K562 (cell line): ENCODE data around the gene PRRC2B. TPM values are rescaled to one million over a fixed set of nuclear protein-coding genes. Genes with fewer than 3 reads are reported as not detected.

Experiments
- DPF2 ChIP-seq: fragments of 450-650 bp; IDR thresholded peaks from 2 replicates; pipeline ENCODE4 v1.6.1; 2016
- KLF10 ChIP-seq: fragments of 250-450 bp; sonication (Bioruptor Pico); IDR thresholded peaks from 2 replicates; pipeline ENCODE4 v1.6.1; 2021; ENCODE audit warnings: matching md5 sums
- MED1 ChIP-seq: sonication (generic); formaldehyde crosslinking; IDR thresholded peaks from 2 replicates; pipeline ENCODE4 v1.8.1; 2023; ENCODE audit warnings: missing genetic modification reagents, borderline replicate concordance
- NR2F6 ChIP-seq: fragments of 450-650 bp; formaldehyde crosslinking; IDR thresholded peaks from 2 replicates; pipeline ENCODE4 v1.4.0; 2020; ENCODE audit warnings: mild to moderate bottlenecking
- PCBP1 ChIP-seq: fragments of 200-400 bp; formaldehyde crosslinking; IDR thresholded peaks from 2 replicates; pipeline ENCODE4 v1.6.1; 2018; ENCODE audit warnings: mild to moderate bottlenecking, low read depth, low read length; ENCODE audit not compliant: poor library complexity, severe bottlenecking
- SIN3A ChIP-seq, 2 experiments: fragments of 150-350 bp in 1 of 2; IDR thresholded peaks; 2 replicates each; pipeline ENCODE4 v1.6.1; 2011 to 2016; ENCODE audit warnings: borderline replicate concordance in 2 of 2, low read depth in 2 of 2, low read length in 2 of 2, mild to moderate bottlenecking in 2 of 2, moderate library complexity in 2 of 2; ENCODE audit not compliant: control insufficient read depth in 1 of 2
- SIX5 ChIP-seq, 2 experiments: IDR thresholded peaks; 2 replicates each; pipeline ENCODE4 v1.6.1; 2011; ENCODE audit warnings: low read length in 2 of 2, borderline replicate concordance in 1 of 2, low read depth in 1 of 2, mild to moderate bottlenecking in 1 of 2, moderate library complexity in 1 of 2; ENCODE audit not compliant: insufficient read depth in 1 of 2
- TAL1 ChIP-seq: fragments of 450-650 bp; IDR thresholded peaks from 2 replicates; pipeline ENCODE4 v1.6.1; 2016; ENCODE audit warnings: mild to moderate bottlenecking
- U2AF2 ChIP-seq: fragments of 200-400 bp; formaldehyde crosslinking; optimal IDR thresholded peaks from 2 replicates; pipeline ENCODE3; 2017; ENCODE audit warnings: low read depth, mild to moderate bottlenecking, low read length
- ZNF778 ChIP-seq: fragments of 450-650 bp; formaldehyde crosslinking; IDR thresholded peaks from 2 replicates; pipeline ENCODE4 v1.4.0; 2020; ENCODE audit warnings: mild to moderate bottlenecking, moderate library complexity
- polyA plus RNA-seq, 8 experiments: library from polyadenylated mRNA; depleted of rRNA in 4 of 8; stranded (reverse) in 5 of 8; unstranded in 3 of 8; fragments of >200 nt; fragmentation: Nextera tagmentation in 2 of 8; fragmentation: Illumina TruSeq in 1 of 8; extraction: Ambion mirVana in 2 of 8; extraction: Trizol in 1 of 8; gene quantifications; 2 replicates each; pipeline versions ENCODE4 v1.2.1 to v1.2.3, GENCODE V29; 2011 to 2014; ENCODE audit warnings: inconsistent platforms in 1 of 8, missing spikeins in 1 of 8
- total RNA-seq, 7 experiments: library from RNA; depleted of rRNA in 6 of 7; stranded (reverse); fragments of >200 nt in 6 of 7; fragmentation: Illumina TruSeq in 2 of 7; extraction: Trizol in 2 of 7; gene quantifications; 2 replicates each; pipeline versions ENCODE4 v1.2.1 to v1.2.3, GENCODE V29; 2011 to 2021; ENCODE audit warnings: low replicate concordance in 1 of 7
- TF ChIP-seq, protein P1 (sequence below): fragments of 250-450 bp; sonication (Bioruptor Pico); IDR thresholded peaks from 2 replicates; pipeline ENCODE4 v1.8.0; 2022; ENCODE audit warnings: inconsistent platforms
- TF ChIP-seq, protein P2 (sequence below): fragments of 250-450 bp; sonication (Bioruptor Pico); IDR thresholded peaks from 2 replicates; pipeline ENCODE4 v1.4.0; 2020; ENCODE audit warnings: mild to moderate bottlenecking
- TF ChIP-seq, protein P3 (sequence below): conservative IDR thresholded peaks from 2 replicates; pipeline ENCODE4 v1.6.1; 2011; ENCODE audit warnings: low read depth, mild to moderate bottlenecking, low read length; ENCODE audit not compliant: control insufficient read depth
- TF ChIP-seq, protein P4 (sequence below): sonication (generic); formaldehyde crosslinking; IDR thresholded peaks from 2 replicates; pipeline ENCODE4 v1.8.0; 2022; ENCODE audit warnings: missing genetic modification reagents, mild to moderate bottlenecking, moderate library complexity, borderline replicate concordance
- TF ChIP-seq, protein P5 (sequence below), 2 experiments: fragments of 450-650 bp; conservative IDR thresholded peaks; 2 replicates each; pipeline ENCODE4 v1.6.1; 2017; ENCODE audit warnings: mild to moderate bottlenecking in 2 of 2, moderate library complexity in 2 of 2
- TF ChIP-seq, protein P6 (sequence below): fragments of 450-650 bp; IDR thresholded peaks from 2 replicates; pipeline ENCODE4 v1.6.1; 2017; ENCODE audit warnings: mild to moderate bottlenecking, moderate library complexity

PRRC2B gene
- total and polyA plus RNA-seq, 9 of the 15 experiments (the other 6 are each of a cell fraction or from before 2014, with no cell fraction given) = 0.34 to 125 (median 30.9) TPM

DNA sequence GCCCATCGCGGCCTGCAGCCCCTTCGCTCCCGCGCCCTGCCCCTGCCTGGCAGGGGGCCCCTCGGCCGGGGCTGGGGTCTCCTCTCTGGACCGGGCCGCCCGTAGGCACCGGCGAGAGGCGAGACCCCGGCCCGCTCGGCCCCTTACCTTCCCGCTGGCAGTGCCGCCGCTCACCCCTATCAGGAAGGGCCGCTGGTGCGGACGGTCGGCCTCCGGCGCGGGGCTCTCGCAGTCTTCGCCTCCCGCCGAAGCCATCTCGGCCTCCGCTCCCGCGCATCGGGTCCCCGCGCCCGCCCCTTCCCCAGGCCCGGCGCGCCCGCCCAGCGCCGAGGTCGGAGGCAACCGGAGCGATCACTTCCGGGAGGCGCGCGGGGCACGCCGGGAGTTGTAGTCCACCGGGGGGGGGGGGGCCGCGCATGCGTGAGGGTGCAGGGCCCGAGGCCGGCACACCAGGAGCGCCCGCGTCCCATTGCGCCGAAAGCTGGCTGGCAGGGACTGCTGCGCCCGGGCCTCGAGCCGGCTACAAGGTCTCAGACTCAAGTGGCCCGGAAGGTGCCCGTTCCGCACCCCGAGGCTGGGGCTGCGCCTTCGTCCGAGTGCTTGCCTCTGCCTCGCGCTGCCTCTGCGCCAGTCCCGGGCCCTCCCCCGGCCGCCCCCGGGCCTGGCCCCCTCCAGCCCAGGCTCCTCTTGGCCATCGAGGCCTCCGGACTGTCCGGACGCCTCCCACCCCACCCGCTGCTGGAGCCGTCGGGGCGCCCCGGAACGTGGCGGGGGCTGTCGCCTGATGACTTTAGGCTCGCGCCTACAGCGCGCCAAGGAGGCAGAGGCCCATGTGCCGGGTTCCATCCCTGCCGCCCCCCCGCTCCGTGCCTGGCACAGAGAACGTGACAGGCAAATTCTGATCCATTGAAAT is 137.3 kb downstream of the PRRC2B start, which contains the start of gene UCK1 (continued):
- TF ChIP-seq, protein P1, sequence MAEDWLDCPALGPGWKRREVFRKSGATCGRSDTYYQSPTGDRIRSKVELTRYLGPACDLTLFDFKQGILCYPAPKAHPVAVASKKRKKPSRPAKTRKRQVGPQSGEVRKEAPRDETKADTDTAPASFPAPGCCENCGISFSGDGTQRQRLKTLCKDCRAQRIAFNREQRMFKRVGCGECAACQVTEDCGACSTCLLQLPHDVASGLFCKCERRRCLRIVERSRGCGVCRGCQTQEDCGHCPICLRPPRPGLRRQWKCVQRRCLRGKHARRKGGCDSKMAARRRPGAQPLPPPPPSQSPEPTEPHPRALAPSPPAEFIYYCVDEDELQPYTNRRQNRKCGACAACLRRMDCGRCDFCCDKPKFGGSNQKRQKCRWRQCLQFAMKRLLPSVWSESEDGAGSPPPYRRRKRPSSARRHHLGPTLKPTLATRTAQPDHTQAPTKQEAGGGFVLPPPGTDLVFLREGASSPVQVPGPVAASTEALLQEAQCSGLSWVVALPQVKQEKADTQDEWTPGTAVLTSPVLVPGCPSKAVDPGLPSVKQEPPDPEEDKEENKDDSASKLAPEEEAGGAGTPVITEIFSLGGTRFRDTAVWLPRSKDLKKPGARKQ = peak; percentile 6; the same call in 1 of the 2 replicates
- TF ChIP-seq SIX5 (IDR thresholded peaks at IDR 0.05; ENCODE audit: borderline replicate concordance in 1 of 2, insufficient read depth in 1 of 2, low read depth in 1 of 2, low read length in 2 of 2) = peak; percentile 48 to 81
- TF ChIP-seq, protein P2, sequence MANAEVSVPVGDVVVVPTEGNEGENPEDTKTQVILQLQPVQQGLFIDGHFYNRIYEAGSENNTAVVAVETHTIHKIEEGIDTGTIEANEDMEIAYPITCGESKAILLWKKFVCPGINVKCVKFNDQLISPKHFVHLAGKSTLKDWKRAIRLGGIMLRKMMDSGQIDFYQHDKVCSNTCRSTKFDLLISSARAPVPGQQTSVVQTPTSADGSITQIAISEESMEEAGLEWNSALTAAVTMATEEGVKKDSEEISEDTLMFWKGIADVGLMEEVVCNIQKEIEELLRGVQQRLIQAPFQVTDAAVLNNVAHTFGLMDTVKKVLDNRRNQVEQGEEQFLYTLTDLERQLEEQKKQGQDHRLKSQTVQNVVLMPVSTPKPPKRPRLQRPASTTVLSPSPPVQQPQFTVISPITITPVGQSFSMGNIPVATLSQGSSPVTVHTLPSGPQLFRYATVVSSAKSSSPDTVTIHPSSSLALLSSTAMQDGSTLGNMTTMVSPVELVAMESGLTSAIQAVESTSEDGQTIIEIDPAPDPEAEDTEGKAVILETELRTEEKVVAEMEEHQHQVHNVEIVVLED = peak; percentile 80
- TF ChIP-seq MED1 (CRISPR knock-in tag) = no peak
- TF ChIP-seq, protein P3, sequence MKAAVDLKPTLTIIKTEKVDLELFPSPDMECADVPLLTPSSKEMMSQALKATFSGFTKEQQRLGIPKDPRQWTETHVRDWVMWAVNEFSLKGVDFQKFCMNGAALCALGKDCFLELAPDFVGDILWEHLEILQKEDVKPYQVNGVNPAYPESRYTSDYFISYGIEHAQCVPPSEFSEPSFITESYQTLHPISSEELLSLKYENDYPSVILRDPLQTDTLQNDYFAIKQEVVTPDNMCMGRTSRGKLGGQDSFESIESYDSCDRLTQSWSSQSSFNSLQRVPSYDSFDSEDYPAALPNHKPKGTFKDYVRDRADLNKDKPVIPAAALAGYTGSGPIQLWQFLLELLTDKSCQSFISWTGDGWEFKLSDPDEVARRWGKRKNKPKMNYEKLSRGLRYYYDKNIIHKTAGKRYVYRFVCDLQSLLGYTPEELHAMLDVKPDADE = peak; percentile 84
- TF ChIP-seq PCBP1 = peak; percentile 83
- TF ChIP-seq, protein P4, sequence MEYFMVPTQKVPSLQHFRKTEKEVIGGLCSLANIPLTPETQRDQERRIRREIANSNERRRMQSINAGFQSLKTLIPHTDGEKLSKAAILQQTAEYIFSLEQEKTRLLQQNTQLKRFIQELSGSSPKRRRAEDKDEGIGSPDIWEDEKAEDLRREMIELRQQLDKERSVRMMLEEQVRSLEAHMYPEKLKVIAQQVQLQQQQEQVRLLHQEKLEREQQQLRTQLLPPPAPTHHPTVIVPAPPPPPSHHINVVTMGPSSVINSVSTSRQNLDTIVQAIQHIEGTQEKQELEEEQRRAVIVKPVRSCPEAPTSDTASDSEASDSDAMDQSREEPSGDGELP (CRISPR knock-in tag) = 0 out of 2 replicates have a peak, but pooled peaks have one; percentile 1
- no peak for TF ChIP-seq KLF10
- TF ChIP-seq DPF2 = no peak
- TF ChIP-seq, protein P5, sequence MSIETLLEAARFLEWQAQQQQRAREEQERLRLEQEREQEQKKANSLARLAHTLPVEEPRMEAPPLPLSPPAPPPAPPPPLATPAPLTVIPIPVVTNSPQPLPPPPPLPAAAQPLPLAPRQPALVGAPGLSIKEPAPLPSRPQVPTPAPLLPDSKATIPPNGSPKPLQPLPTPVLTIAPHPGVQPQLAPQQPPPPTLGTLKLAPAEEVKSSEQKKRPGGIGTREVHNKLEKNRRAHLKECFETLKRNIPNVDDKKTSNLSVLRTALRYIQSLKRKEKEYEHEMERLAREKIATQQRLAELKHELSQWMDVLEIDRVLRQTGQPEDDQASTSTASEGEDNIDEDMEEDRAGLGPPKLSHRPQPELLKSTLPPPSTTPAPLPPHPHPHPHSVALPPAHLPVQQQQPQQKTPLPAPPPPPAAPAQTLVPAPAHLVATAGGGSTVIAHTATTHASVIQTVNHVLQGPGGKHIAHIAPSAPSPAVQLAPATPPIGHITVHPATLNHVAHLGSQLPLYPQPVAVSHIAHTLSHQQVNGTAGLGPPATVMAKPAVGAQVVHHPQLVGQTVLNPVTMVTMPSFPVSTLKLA (conservative IDR thresholded peaks at IDR 0.05) = peak in 1 of 2 experiments; percentile 55; a peak in 2 of 4 replicates
- no peak for TF ChIP-seq ZNF778 (CRISPR knock-in tag)
- TF ChIP-seq, protein P6, sequence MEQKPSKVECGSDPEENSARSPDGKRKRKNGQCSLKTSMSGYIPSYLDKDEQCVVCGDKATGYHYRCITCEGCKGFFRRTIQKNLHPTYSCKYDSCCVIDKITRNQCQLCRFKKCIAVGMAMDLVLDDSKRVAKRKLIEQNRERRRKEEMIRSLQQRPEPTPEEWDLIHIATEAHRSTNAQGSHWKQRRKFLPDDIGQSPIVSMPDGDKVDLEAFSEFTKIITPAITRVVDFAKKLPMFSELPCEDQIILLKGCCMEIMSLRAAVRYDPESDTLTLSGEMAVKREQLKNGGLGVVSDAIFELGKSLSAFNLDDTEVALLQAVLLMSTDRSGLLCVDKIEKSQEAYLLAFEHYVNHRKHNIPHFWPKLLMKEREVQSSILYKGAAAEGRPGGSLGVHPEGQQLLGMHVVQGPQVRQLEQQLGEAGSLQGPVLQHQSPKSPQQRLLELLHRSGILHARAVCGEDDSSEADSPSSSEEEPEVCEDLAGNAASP = no peak
- TF ChIP-seq TAL1 = no peak
- no peak for TF ChIP-seq NR2F6 (CRISPR knock-in tag)
- TF ChIP-seq U2AF2 = no peak
- no peak; a peak in 1 of 4 replicates for TF ChIP-seq SIN3A (IDR thresholded peaks at IDR 0.05; ENCODE audit: borderline replicate concordance in 2 of 2, control insufficient read depth in 1 of 2, low read depth in 2 of 2, low read length in 2 of 2)
